Astrocyte of the hippocampus (primary cell): ENCODE measurements around the gene DIAPH2.

Experiments
- DNase-seq: peaks from one replicate; pipeline ENCODE4 v3.0.0; 2011; ENCODE audit warnings: low read depth, low spot score

DIAPH2 gene

GRCh38 chrX:97551821-97552220, 867.2 kb downstream of the DIAPH2 start:
- no peak for DNase-seq

GRCh38 chrX:97553833-97554232, 869.2 kb downstream of the DIAPH2 start:
- no peak for DNase-seq

GRCh38 chrX:97556359-97556758, 871.7 kb downstream of the DIAPH2 start:
- DNase-seq, result no peak

- peak; percentile 59 for DNase-seq
These were observed 879.0 kb downstream of the DIAPH2 start for GRCh38 chrX:97563531-97564133.

- DNase-seq, result no peak
These were observed 879.9 kb downstream of the DIAPH2 start for GRCh38 chrX:97564496-97564895.

- DNase-seq, result no peak
These were observed 902.5 kb downstream of the DIAPH2 start for GRCh38 chrX:97587171-97587570.

GRCh38 chrX:97594646-97595224, 910.1 kb downstream of the DIAPH2 start:
- no peak for DNase-seq

GRCh38 chrX:97597954-97598353, 913.3 kb downstream of the DIAPH2 start:
- DNase-seq, result no peak

GRCh38 chrX:97602465-97603258, 918.0 kb downstream of the DIAPH2 start:
- no peak for DNase-seq

GRCh38 chrX:97605271-97605670, 920.6 kb downstream of the DIAPH2 start:
- no peak for DNase-seq

- no peak for DNase-seq
These were observed 924.7 kb downstream of the DIAPH2 start for GRCh38 chrX:97609357-97609756.

GRCh38 chrX:97609938-97610337, 925.3 kb downstream of the DIAPH2 start:
- DNase-seq, result no peak

GRCh38 chrX:97616883-97617530, 932.4 kb downstream of the DIAPH2 start:
- DNase-seq, result peak; percentile 60

- DNase-seq, result no peak
These were observed 934.9 kb downstream of the DIAPH2 start for GRCh38 chrX:97619499-97619898.

GRCh38 chrX:97622111-97622510, 937.5 kb downstream of the DIAPH2 start:
- no peak for DNase-seq

GRCh38 chrX:97628326-97628725, 943.7 kb downstream of the DIAPH2 start:
- DNase-seq, result no peak

- DNase-seq, result no peak
These were observed 944.4 kb downstream of the DIAPH2 start for GRCh38 chrX:97628807-97629596.

- no peak for DNase-seq
These were observed 944.9 kb downstream of the DIAPH2 start for GRCh38 chrX:97629597-97629985.

- no peak for DNase-seq
These were observed 949.2 kb downstream of the DIAPH2 start for GRCh38 chrX:97633798-97634197.

GRCh38 chrX:97636473-97637140, 952.0 kb downstream of the DIAPH2 start:
- no peak for DNase-seq

GRCh38 chrX:97637289-97637688, 952.6 kb downstream of the DIAPH2 start:
- no peak for DNase-seq
